HCT116 (cell line): ENCODE data around the gene ITGBL1. TPM values are rescaled to one million over a fixed set of nuclear protein-coding genes. Genes with fewer than 3 reads are reported as not detected.

Experiments used
- ATAC-seq: fragments of 200-7000 bp; cut with Tn5 transposase; 2 replicates; pipeline ENCODE4 v1.9.1; 2020; ENCODE audit warnings: mild to moderate bottlenecking, moderate library complexity
- BruUV-seq: library from RNA; stranded (reverse); fragments of 400-500 nt; replicated peaks from 2 replicates; lab custom pipeline; 2021; lab: Mats Ljungman, UMichigan
- CTCF ChIA-PET: fragments of 300-600 bp; sonication (Branson Sonifier 250); formaldehyde crosslinking; loops from one replicate; lab custom pipeline; 2021; ENCODE audit warnings: antibody characterized with exemption; lab: Charles Lee
- POLR2A ChIA-PET: fragments of 300-600, 350-600 bp; sonication (Branson Sonifier 250); formaldehyde crosslinking; loops from one replicate; lab custom pipeline; 2021; ENCODE audit warnings: antibody characterized with exemption; lab: Charles Lee
- RAD21 ChIA-PET, 2 experiments: fragments of 300-600 bp; sonication (Branson Sonifier 250); formaldehyde crosslinking; loops; one replicate each; lab custom pipeline; 2023; ENCODE audit warnings: low total read pairs in 2 of 2; ENCODE audit not compliant: uncharacterized antibody in 2 of 2, unreplicated experiment in 2 of 2, low non-redundant PET in 1 of 2; lab: Charles Lee
- DNase-seq: peaks from one replicate; pipeline ENCODE4 v3.0.0-alpha.2; 2010; ENCODE audit warnings: low read depth, low spot score
- H2AFZ ChIP-seq: fragments of 200-600 bp; shearing (Covaris generic), sonication (generic); 2 replicates; pipeline ENCODE4 v1.6.1; 2017; ENCODE audit warnings: low read depth, mixed run types, mixed read lengths, antibody characterized with exemption, low read length; ENCODE audit not compliant: poor library complexity, severe bottlenecking
- H3K27ac ChIP-seq: 2 replicates; pipeline ENCODE4 v1.5.1; 2012; ENCODE audit warnings: low read depth, low read length
- H3K27me3 ChIP-seq: fragments of 200-600 bp; sonication (generic); 2 replicates; pipeline ENCODE4 v1.6.1; 2016; ENCODE audit warnings: mixed run types, low read length, mixed read lengths; ENCODE audit not compliant: insufficient read depth
- H3K36me3 ChIP-seq, 2 experiments: fragments of 200-500 bp in 1 of 2; fragments of 200-600 bp in 1 of 2; sonication (Bioruptor generic) in 1 of 2; sonication (generic) in 1 of 2; 2 replicates each; pipeline versions ENCODE4 v1.5.1 to v1.6.1; 2014 to 2016; ENCODE audit warnings: low read length in 2 of 2, inconsistent platforms in 1 of 2, mixed read lengths in 1 of 2, mixed run types in 1 of 2; ENCODE audit not compliant: insufficient read depth in 2 of 2, control insufficient read depth in 1 of 2
- H3K4me1 ChIP-seq, 2 experiments: fragments of 200-600 bp in 1 of 2; sonication (generic) in 1 of 2; 2 replicates each; pipeline versions ENCODE4 v1.5.1 to v1.6.1; 2012 to 2017; ENCODE audit warnings: low read length in 2 of 2, inconsistent platforms in 1 of 2, mild to moderate bottlenecking in 1 of 2, mixed read lengths in 1 of 2, mixed run types in 1 of 2, moderate library complexity in 1 of 2; ENCODE audit not compliant: insufficient read depth in 2 of 2, control insufficient read depth in 1 of 2
- H3K4me2 ChIP-seq: fragments of 200-600 bp; sonication (generic); 2 replicates; pipeline ENCODE4 v1.6.1; 2017; ENCODE audit warnings: mixed run types, low read length, mixed read lengths
- H3K4me3 ChIP-seq, 2 experiments: fragments of 200-600 bp in 1 of 2; sonication (generic) in 1 of 2; replicated peaks in 1 of 2; 2 replicates each; pipeline ENCODE4 v1.5.1; 2011 to 2016; ENCODE audit warnings: low read length in 2 of 2, control low read depth in 1 of 2, low read depth in 1 of 2, mild to moderate bottlenecking in 1 of 2, mixed read lengths in 1 of 2, mixed run types in 1 of 2
- H3K79me2 ChIP-seq: fragments of 200-600 bp; sonication (generic); 2 replicates; pipeline ENCODE4 v1.6.1; 2017; ENCODE audit warnings: mild to moderate bottlenecking, mixed run types, low read length, moderate library complexity, mixed read lengths; ENCODE audit not compliant: insufficient read depth
- H3K9ac ChIP-seq: fragments of 200-600 bp; sonication (generic); 2 replicates; pipeline ENCODE4 v1.6.1; 2016; ENCODE audit warnings: low read length, mixed read lengths
- H3K9me2 ChIP-seq: fragments of 200-600 bp; sonication (generic), shearing (Covaris generic); 2 replicates; pipeline ENCODE4 v1.6.1; 2017; ENCODE audit warnings: mixed run types, mild to moderate bottlenecking, moderate library complexity; ENCODE audit not compliant: insufficient read depth
- H3K9me3 ChIP-seq, 2 experiments: fragments of 200-500 bp in 1 of 2; fragments of 200-600 bp in 1 of 2; sonication (Bioruptor generic) in 1 of 2; sonication (generic) in 1 of 2; 2 replicates each; pipeline ENCODE4 v1.6.1; 2014 to 2017; ENCODE audit warnings: low read length in 2 of 2, mixed read lengths in 2 of 2, inconsistent platforms in 1 of 2, low read depth in 1 of 2, mild to moderate bottlenecking in 1 of 2, mixed run types in 1 of 2, moderate library complexity in 1 of 2; ENCODE audit not compliant: control insufficient read depth in 1 of 2, insufficient read depth in 1 of 2
- H4K20me1 ChIP-seq: fragments of 200-600 bp; sonication (generic), shearing (Covaris generic); 2 replicates; pipeline ENCODE4 v1.6.1; 2017; ENCODE audit warnings: mixed run types, mild to moderate bottlenecking, moderate library complexity; ENCODE audit not compliant: insufficient read depth
- CBX3 ChIP-seq: IDR thresholded peaks from 2 replicates; pipeline ENCODE4 v1.6.1; 2012; ENCODE audit warnings: low read depth
- EGR1 ChIP-seq: IDR thresholded peaks from 2 replicates; pipeline ENCODE4 v1.6.1; 2012; ENCODE audit warnings: low read depth
- EZH2phosphoT487 ChIP-seq: fragments of 200-600 bp; IDR thresholded peaks from 2 replicates; pipeline ENCODE4 v1.6.1; 2018; ENCODE audit warnings: antibody characterized with exemption, borderline replicate concordance
- JUND ChIP-seq: IDR thresholded peaks from 2 replicates; pipeline ENCODE4 v1.6.1; 2012
- POLR2A ChIP-seq: IDR thresholded peaks from 2 replicates; pipeline ENCODE4 v1.7.0; 2011; ENCODE audit warnings: borderline replicate concordance; ENCODE audit not compliant: insufficient read depth, insufficient read length; ENCODE audit errors: extremely low read depth
- POLR2AphosphoS5 ChIP-seq: IDR thresholded peaks from 2 replicates; pipeline ENCODE4 v1.6.1; 2011; ENCODE audit warnings: mild to moderate bottlenecking, low read depth, low read length, moderate library complexity
- RAD21 ChIP-seq: IDR thresholded peaks from 2 replicates; pipeline ENCODE4 v1.6.1; 2012; ENCODE audit warnings: low read depth, mild to moderate bottlenecking
- SIN3A ChIP-seq: IDR thresholded peaks from 2 replicates; pipeline ENCODE4 v1.6.1; 2012; ENCODE audit warnings: low read depth
- SP1 ChIP-seq: IDR thresholded peaks from 2 replicates; pipeline ENCODE4 v1.6.1; 2012; ENCODE audit warnings: low read depth
- SRF ChIP-seq: IDR thresholded peaks from 2 replicates; pipeline ENCODE4 v1.6.1; 2012; ENCODE audit warnings: low read depth
- TCF7L2 ChIP-seq: IDR thresholded peaks from 2 replicates; pipeline ENCODE4 v1.7.0; 2011; ENCODE audit warnings: borderline replicate concordance, inconsistent platforms; ENCODE audit not compliant: insufficient read depth, insufficient read length; ENCODE audit errors: extremely low read depth
- YY1 ChIP-seq: IDR thresholded peaks from 2 replicates; pipeline ENCODE4 v1.6.1; 2011; ENCODE audit warnings: low read length, low read depth, moderate library complexity, mild to moderate bottlenecking; ENCODE audit not compliant: insufficient replicate concordance; ENCODE audit errors: extremely low read depth
- ZBTB33 ChIP-seq: IDR thresholded peaks from 2 replicates; pipeline ENCODE4 v1.6.1; 2011; ENCODE audit warnings: mild to moderate bottlenecking, low read length, moderate library complexity; ENCODE audit not compliant: insufficient replicate concordance; ENCODE audit errors: extremely low read depth
- ZFX ChIP-seq: fragments of 450-650 bp; IDR thresholded peaks from 2 replicates; pipeline ENCODE4 v1.6.1; 2017
- ZNF274 ChIP-seq: fragments of 200-500 bp; sonication (Bioruptor generic); IDR thresholded peaks from 2 replicates; pipeline ENCODE4 v1.6.1; 2014; ENCODE audit warnings: mild to moderate bottlenecking, low read depth, low read length, inconsistent platforms
- intact Hi-C: fragments of 100-400 bp; cut with micrococcal nuclease; formaldehyde crosslinking; loops from 2 replicates; pipeline ENCODE4 v1.10.0; 2022
- total RNA-seq: library from RNA; stranded (reverse); gene quantifications from one replicate; pipeline ENCODE4 v1.2.1, GENCODE V29; 2021; ENCODE audit not compliant: unreplicated experiment
- TF ChIP-seq, protein P1 (sequence below): IDR thresholded peaks from 2 replicates; pipeline ENCODE4 v1.6.1; 2012

Gene ITGBL1
- total RNA-seq, 1 experiment from 2014 or later = 0.66 TPM

DNA sequence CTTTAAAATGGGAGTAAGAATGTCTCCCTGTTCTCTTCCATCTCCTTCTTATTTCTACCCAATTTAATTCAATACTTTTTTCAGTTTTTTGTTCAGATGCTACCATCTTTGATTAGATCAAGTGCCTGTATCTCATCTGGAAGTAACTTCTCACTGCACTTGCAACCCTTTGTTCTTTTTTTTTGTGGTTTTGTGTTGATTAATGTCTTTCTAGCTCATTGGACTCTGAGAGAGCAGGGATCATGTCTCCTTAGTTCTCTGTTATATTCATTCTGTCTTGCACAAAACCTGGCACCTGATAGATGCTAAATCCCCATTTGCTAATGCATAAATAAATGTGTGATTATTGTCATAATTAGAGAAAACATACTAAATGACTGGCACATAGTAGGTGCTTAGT lies 834 bp upstream of the ITGBL1 start:
- TF ChIP-seq TCF7L2 = no peak
- no peak for TF ChIP-seq POLR2A
- no peak for TF ChIP-seq ZFX
- TF ChIP-seq, protein P1, sequence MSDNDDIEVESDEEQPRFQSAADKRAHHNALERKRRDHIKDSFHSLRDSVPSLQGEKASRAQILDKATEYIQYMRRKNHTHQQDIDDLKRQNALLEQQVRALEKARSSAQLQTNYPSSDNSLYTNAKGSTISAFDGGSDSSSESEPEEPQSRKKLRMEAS = no peak
- no peak for TF ChIP-seq POLR2AphosphoS5
- TF ChIP-seq YY1 = no peak
- TF ChIP-seq SIN3A = no peak
- TF ChIP-seq RAD21 = no peak
- no peak for TF ChIP-seq EZH2phosphoT487
- TF ChIP-seq ZNF274 = no peak
- TF ChIP-seq JUND = no peak
- TF ChIP-seq CBX3 = no peak
- BruUV-seq = no TSS peak
- Histone ChIP-seq H3K27ac (peak overlapping the region; percentile 79; the same call in 1 of the 2 replicates), H3K36me3 (no peaks in the 10 kb centered on the region), H3K27me3 (no peaks in the 10 kb centered on the region), H3K9me3 (peaks cover 0 to 9% of the 10 kb centered on the region in 2 experiments; a peak in 2 of 4 replicates), H3K4me1 (peaks cover 18 to 42% of the 10 kb centered on the region in 2 experiments), H4K20me1 (no peaks in the 10 kb centered on the region), H3K9ac (no peak overlapping the region), H3K4me2 (no peak overlapping the region), H2AFZ (no peak overlapping the region), H3K4me3 (no peak overlapping the region), H3K79me2 (no peaks in the 10 kb centered on the region), H3K9me2 (no peaks in the 10 kb centered on the region)
- DNase-seq (no peak), ATAC-seq (no peak)
- ChIA-PET CTCF (no interaction called here), POLR2A (no interaction called here), RAD21 (no interaction called here)
- intact Hi-C loops = no loop called here

DNA sequence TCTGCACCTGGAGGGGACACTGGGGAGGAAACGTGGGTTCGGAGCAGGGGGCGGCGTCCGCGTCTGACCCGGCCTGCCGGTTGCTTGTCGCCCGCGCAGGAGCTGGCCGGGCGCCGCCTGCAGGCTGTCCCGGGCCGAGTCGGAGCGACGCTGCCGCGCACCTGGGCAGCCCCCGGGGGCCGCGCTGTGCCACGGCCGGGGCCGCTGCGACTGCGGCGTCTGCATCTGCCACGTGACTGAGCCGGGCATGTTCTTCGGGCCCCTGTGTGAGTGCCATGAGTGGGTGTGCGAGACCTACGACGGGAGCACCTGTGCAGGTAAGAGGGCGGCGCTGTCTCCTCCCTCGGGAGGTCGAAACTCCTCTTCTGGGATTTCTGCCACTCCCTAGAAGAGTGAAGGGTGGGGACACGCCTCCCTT lies 1.3 kb downstream of the ITGBL1 start:
- DNase-seq (no peak), ATAC-seq (no peak)
- intact Hi-C loops = no loop called here
- TF ChIP-seq ZBTB33 = no peak
- TF ChIP-seq SRF = no peak
- TF ChIP-seq POLR2AphosphoS5 = no peak
- TF ChIP-seq EGR1 = no peak
- TF ChIP-seq, protein P1 = no peak
- no peak for TF ChIP-seq YY1
- no peak for TF ChIP-seq SP1
- TF ChIP-seq SIN3A = no peak
- TF ChIP-seq TCF7L2 = no peak
- no peak for TF ChIP-seq CBX3
- Histone ChIP-seq H3K36me3 (no peaks in the 10 kb centered on the region), H3K4me2 (no peak overlapping the region), H3K4me1 (peaks cover 18 to 37% of the 10 kb centered on the region in 2 experiments), H4K20me1 (no peaks in the 10 kb centered on the region), H3K9me2 (no peaks in the 10 kb centered on the region), H3K79me2 (no peaks in the 10 kb centered on the region), H3K9ac (no peak overlapping the region), H3K4me3 (no peak overlapping the region), H3K9me3 (peaks cover 0 to 9% of the 10 kb centered on the region in 2 experiments; a peak in 2 of 4 replicates), H3K27me3 (no peaks in the 10 kb centered on the region), H3K27ac (no peak overlapping the region), H2AFZ (no peak overlapping the region)
- ChIA-PET CTCF (no interaction called here), POLR2A (no interaction called here), RAD21 (no interaction called here)
- no TSS peak for BruUV-seq
